K562 (cell line): Measurements from ENCODE around the gene PLTP. TPM values are rescaled to one million over a fixed set of nuclear protein-coding genes. Genes with fewer than 3 reads are reported as not detected.

Experiments
- ARID4B ChIP-seq: sonication (generic); formaldehyde crosslinking; IDR thresholded peaks from 2 replicates; pipeline ENCODE4 v1.8.0; 2022; ENCODE audit warnings: mild to moderate bottlenecking, missing genetic modification reagents
- KAT2B ChIP-seq: IDR thresholded peaks from one replicate; pipeline ENCODE4 v1.6.1; 2012; ENCODE audit warnings: low read depth, mild to moderate bottlenecking, control low read depth, inconsistent platforms, low read length, moderate library complexity
- NFRKB ChIP-seq: fragments of 450-650 bp; IDR thresholded peaks from 2 replicates; pipeline ENCODE4 v1.6.1; 2016; ENCODE audit warnings: low read depth
- SMARCC2 ChIP-seq: fragments of 450-650 bp; IDR thresholded peaks from 2 replicates; pipeline ENCODE4 v1.6.1; 2017; ENCODE audit warnings: antibody characterized with exemption, moderate library complexity, mild to moderate bottlenecking, low read depth
- ZBTB1 ChIP-seq: sonication (generic); formaldehyde crosslinking; IDR thresholded peaks from 2 replicates; pipeline ENCODE4 v1.8.1; 2023; ENCODE audit warnings: missing genetic modification reagents, low read depth, mild to moderate bottlenecking, borderline replicate concordance
- polyA plus RNA-seq, 8 experiments: library from polyadenylated mRNA; depleted of rRNA in 4 of 8; stranded (reverse) in 5 of 8; unstranded in 3 of 8; fragments of >200 nt; fragmentation: Nextera tagmentation in 2 of 8; fragmentation: Illumina TruSeq in 1 of 8; extraction: Ambion mirVana in 2 of 8; extraction: Trizol in 1 of 8; gene quantifications; 2 replicates each; pipeline versions ENCODE4 v1.2.1 to v1.2.3, GENCODE V29; 2011 to 2014; ENCODE audit warnings: inconsistent platforms in 1 of 8, missing spikeins in 1 of 8
- total RNA-seq, 7 experiments: library from RNA; depleted of rRNA in 6 of 7; stranded (reverse); fragments of >200 nt in 6 of 7; fragmentation: Illumina TruSeq in 2 of 7; extraction: Trizol in 2 of 7; gene quantifications; 2 replicates each; pipeline versions ENCODE4 v1.2.1 to v1.2.3, GENCODE V29; 2011 to 2021; ENCODE audit warnings: low replicate concordance in 1 of 7
- TF ChIP-seq, protein P1 (sequence below): fragments of 450-650 bp; IDR thresholded peaks from 2 replicates; pipeline ENCODE4 v1.7.1; 2018; ENCODE audit warnings: mild to moderate bottlenecking, low read depth; ENCODE audit not compliant: partially characterized antibody

Gene PLTP
- total and polyA plus RNA-seq, 9 of the 15 experiments (the other 6 are each of a cell fraction or from before 2014, with no cell fraction given), result 2.8 to 29.3 (median 17.6) TPM

DNA sequence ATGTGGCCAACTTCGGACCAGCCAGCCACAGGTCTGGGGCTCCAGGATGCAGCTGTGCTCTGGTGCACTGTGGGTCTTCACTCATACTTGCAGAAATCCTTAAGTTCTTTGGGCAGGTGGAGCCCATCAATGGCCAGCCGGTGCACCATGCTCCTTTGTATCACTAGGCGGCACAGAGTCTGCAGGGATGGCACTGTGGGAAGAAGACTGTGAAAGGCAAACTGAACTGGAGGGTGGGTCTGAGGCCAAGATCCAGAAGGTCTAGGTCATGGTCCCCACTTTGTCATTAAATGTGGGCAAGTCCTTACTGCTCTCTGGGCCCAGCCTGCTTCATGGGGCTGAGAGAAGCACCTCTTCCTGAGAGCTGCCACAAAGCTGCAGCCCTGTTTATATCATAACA, 23.3 kb downstream of the PLTP start (continued):
- TF ChIP-seq, protein P1, sequence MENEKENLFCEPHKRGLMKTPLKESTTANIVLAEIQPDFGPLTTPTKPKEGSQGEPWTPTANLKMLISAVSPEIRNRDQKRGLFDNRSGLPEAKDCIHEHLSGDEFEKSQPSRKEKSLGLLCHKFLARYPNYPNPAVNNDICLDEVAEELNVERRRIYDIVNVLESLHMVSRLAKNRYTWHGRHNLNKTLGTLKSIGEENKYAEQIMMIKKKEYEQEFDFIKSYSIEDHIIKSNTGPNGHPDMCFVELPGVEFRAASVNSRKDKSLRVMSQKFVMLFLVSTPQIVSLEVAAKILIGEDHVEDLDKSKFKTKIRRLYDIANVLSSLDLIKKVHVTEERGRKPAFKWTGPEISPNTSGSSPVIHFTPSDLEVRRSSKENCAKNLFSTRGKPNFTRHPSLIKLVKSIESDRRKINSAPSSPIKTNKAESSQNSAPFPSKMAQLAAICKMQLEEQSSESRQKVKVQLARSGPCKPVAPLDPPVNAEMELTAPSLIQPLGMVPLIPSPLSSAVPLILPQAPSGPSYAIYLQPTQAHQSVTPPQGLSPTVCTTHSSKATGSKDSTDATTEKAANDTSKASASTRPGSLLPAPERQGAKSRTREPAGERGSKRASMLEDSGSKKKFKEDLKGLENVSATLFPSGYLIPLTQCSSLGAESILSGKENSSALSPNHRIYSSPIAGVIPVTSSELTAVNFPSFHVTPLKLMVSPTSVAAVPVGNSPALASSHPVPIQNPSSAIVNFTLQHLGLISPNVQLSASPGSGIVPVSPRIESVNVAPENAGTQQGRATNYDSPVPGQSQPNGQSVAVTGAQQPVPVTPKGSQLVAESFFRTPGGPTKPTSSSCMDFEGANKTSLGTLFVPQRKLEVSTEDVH, result no peak
- TF ChIP-seq ARID4B (CRISPR knock-in tag) (no peak), KAT2B (no peak), ZBTB1 (no peak), NFRKB (no peak), SMARCC2 (no peak)
